DOHH2 (cell line): ENCODE measurements around the gene BTBD10.
"Not testable (repeated sequence)": the region's sequence is repeated elsewhere in the genome, so short reads cannot be mapped to it uniquely, and the experiment has no call there.

ENCODE experiments used
- H3F3A ChIP-seq: fragments of 200-600 bp; sonication (generic), shearing (Covaris generic); 2 replicates; pipeline ENCODE4 v1.6.0; 2016; ENCODE audit warnings: antibody characterized with exemption, mild to moderate bottlenecking; ENCODE audit not compliant: control insufficient read depth, insufficient read depth
- H3K27ac ChIP-seq: fragments of 200-600 bp; sonication (generic); 2 replicates; pipeline ENCODE4 v1.5.1; 2014; ENCODE audit warnings: low read depth, mild to moderate bottlenecking, low read length, moderate library complexity
- H3K27me3 ChIP-seq: fragments of 200-600 bp; sonication (generic); 2 replicates; pipeline ENCODE4 v1.6.1; 2014; ENCODE audit warnings: mild to moderate bottlenecking, low read length, mixed read lengths; ENCODE audit not compliant: control insufficient read depth
- H3K36me3 ChIP-seq: fragments of 200-600 bp; sonication (generic); 2 replicates; pipeline ENCODE4 v1.6.1; 2014; ENCODE audit warnings: mild to moderate bottlenecking, low read length, moderate library complexity, mixed read lengths; ENCODE audit not compliant: control insufficient read depth
- H3K4me1 ChIP-seq: fragments of 200-600 bp; sonication (generic); 2 replicates; pipeline ENCODE4 v1.6.1; 2014; ENCODE audit warnings: mild to moderate bottlenecking, low read length, mixed read lengths; ENCODE audit not compliant: control insufficient read depth
- H3K4me2 ChIP-seq: fragments of 200-600 bp; sonication (generic); 2 replicates; pipeline ENCODE4 v1.6.0; 2014; ENCODE audit warnings: mild to moderate bottlenecking, low read length, moderate library complexity
- H3K4me3 ChIP-seq: fragments of 200-600 bp; sonication (generic); 2 replicates; pipeline ENCODE4 v1.5.1; 2014; ENCODE audit warnings: mild to moderate bottlenecking, low read length, mixed read lengths
- H3K79me2 ChIP-seq: fragments of 200-600 bp; sonication (generic); 2 replicates; pipeline ENCODE4 v1.6.1; 2014; ENCODE audit warnings: mild to moderate bottlenecking, low read length, mixed read lengths; ENCODE audit not compliant: control insufficient read depth
- H3K9me2 ChIP-seq: fragments of 200-600 bp; sonication (generic); replicated peaks from 2 replicates; pipeline ENCODE4 v1.6.1; 2014; ENCODE audit warnings: mild to moderate bottlenecking, low read length, mixed read lengths; ENCODE audit not compliant: control insufficient read depth
- H3K9me3 ChIP-seq: fragments of 200-600 bp; sonication (generic); 2 replicates; pipeline ENCODE4 v1.6.1; 2014; ENCODE audit warnings: antibody characterized with exemption, low read length, mixed read lengths; ENCODE audit not compliant: control insufficient read depth, insufficient read depth
- H4K20me1 ChIP-seq: fragments of 200-600 bp; sonication (generic); 2 replicates; pipeline ENCODE4 v1.6.0; 2014; ENCODE audit warnings: low read depth, mild to moderate bottlenecking, antibody characterized with exemption, low read length, moderate library complexity; ENCODE audit not compliant: control insufficient read depth, insufficient read depth
- EZH2phosphoT487 ChIP-seq: fragments of 200-600 bp; sonication (generic); IDR thresholded peaks from 2 replicates; pipeline ENCODE4 v1.6.1; 2017; ENCODE audit warnings: borderline replicate concordance, mild to moderate bottlenecking, antibody characterized with exemption, low read length, moderate library complexity, mixed read lengths
- TF ChIP-seq, protein P1 (sequence below): fragments of 200-600 bp; sonication (generic); IDR thresholded peaks from one replicate; pipeline ENCODE4 v1.5.1; 2014; ENCODE audit warnings: antibody characterized with exemption, mild to moderate bottlenecking, low read depth, low read length; ENCODE audit not compliant: poor library complexity, severe bottlenecking

The BTBD10 gene

DNA sequence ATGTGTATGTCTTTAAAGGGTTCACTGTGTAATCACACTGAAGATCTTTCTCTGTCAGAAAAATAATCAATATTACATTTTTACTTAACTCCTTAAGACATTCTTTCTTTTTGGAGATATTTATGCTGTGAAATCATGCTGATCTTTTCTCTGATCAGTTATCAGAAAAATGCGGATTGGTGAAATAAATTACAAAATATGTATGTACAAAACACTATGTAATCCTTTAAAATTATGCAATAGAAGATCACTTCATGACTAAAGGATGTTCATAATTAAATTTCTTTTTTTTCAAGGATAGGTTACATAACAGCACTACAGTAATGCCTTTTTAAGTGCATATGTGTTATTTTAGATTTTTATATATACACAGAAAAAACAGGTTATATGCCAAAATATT, 24.7 kb downstream of the BTBD10 start:
- Histone ChIP-seq H3K4me2 (no peak overlapping the region), H3K27ac (no peak overlapping the region)

DNA sequence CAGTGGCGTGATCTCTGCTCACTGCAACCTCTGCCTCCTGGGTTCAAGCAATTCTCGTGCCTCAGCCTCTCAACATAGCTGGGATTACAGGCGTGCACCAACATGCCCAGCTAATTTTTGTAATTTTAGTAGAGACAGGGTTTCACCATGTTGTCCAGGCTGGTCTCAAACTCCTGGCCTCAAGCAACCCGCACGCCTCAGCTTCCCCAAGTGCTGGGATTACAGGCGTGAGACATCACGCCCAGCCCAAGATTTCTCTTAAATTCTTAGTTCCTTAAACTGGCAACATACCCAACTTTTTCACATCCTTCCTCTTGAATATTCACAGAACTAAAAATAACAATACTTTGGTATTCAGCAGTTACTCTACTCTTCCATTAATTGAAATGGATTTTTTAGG, 26.2 kb downstream of the BTBD10 start:
- H4K20me1 ChIP-seq, H3K27ac ChIP-seq, H3K9me2 ChIP-seq, H3K9me3 ChIP-seq, H3K4me1 ChIP-seq, H3K4me3 ChIP-seq, H3K79me2 ChIP-seq, H3K4me2 ChIP-seq, H3F3A ChIP-seq, H3K27me3 ChIP-seq, H3K36me3 ChIP-seq: not testable (repeated sequence)

More for the DNA sequence above, 24.7 kb downstream of the BTBD10 start:
- peaks cover 2% of the 10 kb centered on the region for H3K79me2 ChIP-seq
- no peak overlapping the region for H3K4me3 ChIP-seq
- H3K9me2 ChIP-seq = no peaks in the 10 kb centered on the region
- no peaks in the 10 kb centered on the region for H3K36me3 ChIP-seq
- no peaks in the 10 kb centered on the region for H3F3A ChIP-seq
- TF ChIP-seq, protein P1, sequence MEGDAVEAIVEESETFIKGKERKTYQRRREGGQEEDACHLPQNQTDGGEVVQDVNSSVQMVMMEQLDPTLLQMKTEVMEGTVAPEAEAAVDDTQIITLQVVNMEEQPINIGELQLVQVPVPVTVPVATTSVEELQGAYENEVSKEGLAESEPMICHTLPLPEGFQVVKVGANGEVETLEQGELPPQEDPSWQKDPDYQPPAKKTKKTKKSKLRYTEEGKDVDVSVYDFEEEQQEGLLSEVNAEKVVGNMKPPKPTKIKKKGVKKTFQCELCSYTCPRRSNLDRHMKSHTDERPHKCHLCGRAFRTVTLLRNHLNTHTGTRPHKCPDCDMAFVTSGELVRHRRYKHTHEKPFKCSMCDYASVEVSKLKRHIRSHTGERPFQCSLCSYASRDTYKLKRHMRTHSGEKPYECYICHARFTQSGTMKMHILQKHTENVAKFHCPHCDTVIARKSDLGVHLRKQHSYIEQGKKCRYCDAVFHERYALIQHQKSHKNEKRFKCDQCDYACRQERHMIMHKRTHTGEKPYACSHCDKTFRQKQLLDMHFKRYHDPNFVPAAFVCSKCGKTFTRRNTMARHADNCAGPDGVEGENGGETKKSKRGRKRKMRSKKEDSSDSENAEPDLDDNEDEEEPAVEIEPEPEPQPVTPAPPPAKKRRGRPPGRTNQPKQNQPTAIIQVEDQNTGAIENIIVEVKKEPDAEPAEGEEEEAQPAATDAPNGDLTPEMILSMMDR = no peak
- TF ChIP-seq EZH2phosphoT487 = no peak
- no peaks in the 10 kb centered on the region for H3K27me3 ChIP-seq
- H3K9me3 ChIP-seq = no peaks in the 10 kb centered on the region
- no peaks in the 10 kb centered on the region for H4K20me1 ChIP-seq
- no peaks in the 10 kb centered on the region for H3K4me1 ChIP-seq

DNA sequence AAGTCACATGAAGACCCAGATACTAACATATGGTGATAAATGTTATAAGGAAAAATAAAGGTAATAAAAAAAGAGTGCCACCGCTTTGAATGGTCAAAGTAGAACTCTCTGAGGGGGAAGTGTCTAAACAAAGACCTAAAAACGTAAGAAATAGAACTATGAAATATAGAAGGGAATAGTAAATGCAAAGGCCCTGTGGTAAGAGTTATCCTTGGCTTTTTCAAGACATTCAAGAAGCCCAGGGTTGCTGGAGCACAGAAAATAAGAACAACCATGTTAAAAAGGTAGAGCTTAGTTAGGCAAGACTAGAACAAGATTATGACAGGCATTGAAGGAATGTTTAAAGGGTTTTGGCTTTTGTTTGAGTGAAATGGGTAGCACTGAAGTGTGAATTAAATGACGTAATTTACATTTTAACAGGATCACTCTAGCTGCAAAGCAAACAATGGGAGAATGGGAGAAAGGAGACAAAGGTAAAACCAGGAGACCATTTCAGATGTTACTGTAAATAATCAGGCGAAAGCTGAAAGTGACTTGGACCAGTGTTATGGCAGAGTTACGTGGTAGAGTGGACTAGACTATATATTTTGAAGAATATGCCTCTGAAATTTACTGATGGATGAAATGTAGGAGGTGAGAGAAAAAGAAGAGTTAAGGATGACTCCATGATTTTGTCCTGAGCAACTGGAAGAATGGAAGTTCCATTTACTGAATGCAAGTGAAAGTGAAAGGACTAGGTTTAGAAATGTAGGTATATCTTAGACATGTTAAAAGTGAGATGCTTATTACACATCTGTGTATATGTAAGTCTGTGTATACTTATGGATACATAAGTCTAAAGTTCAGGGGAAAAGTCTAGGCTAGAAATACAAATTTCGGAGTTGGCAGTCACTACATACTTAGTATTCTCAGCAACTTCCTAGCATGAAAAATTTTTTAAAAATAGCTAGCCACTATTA, 28.5 kb downstream of the BTBD10 start:
- Histone ChIP-seq H3K27me3 (no peaks in the 10 kb centered on the region), H3F3A (no peaks in the 10 kb centered on the region), H3K9me2 (no peaks in the 10 kb centered on the region), H3K79me2 (peaks cover 4% of the 10 kb centered on the region), H4K20me1 (no peaks in the 10 kb centered on the region), H3K4me1 (no peaks in the 10 kb centered on the region), H3K27ac (no peak overlapping the region), H3K4me3 (no peak overlapping the region), H3K36me3 (no peaks in the 10 kb centered on the region), H3K4me2 (no peak overlapping the region), H3K9me3 (no peaks in the 10 kb centered on the region)
- TF ChIP-seq, protein P1 = no peak
- TF ChIP-seq EZH2phosphoT487 = no peak

DNA sequence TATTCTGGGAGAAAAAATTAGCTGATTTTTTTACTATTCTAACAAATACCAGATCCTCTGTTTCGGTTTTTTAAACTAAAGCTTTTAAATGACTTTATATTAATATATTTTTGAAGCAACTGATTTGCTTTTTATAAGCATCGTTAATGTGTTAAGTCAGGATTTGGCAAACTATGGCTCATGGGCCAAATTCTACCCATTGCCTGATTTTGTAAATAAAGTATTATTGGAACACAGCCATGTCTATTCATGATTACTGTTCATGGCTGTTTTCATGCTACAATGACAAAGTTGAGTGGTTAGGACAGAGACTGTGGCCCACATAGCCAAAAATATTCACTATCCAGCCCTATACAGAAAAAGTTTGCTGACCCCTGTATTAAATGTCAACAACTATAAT, 29.6 kb downstream of the BTBD10 start:
- Histone ChIP-seq H3K36me3 (no peaks in the 10 kb centered on the region), H3K9me3 (peaks cover 4% of the 10 kb centered on the region; the same call in 1 of the 2 replicates), H3K27ac (no peak overlapping the region), H3K4me3 (no peak overlapping the region), H4K20me1 (no peaks in the 10 kb centered on the region), H3K4me1 (no peaks in the 10 kb centered on the region), H3K9me2 (no peaks in the 10 kb centered on the region), H3F3A (no peaks in the 10 kb centered on the region), H3K79me2 (peaks cover 4% of the 10 kb centered on the region), H3K4me2 (no peak overlapping the region), H3K27me3 (no peaks in the 10 kb centered on the region)
- TF ChIP-seq, protein P1 = no peak
- no peak for TF ChIP-seq EZH2phosphoT487
